Left renal cortex interstitium (tissue), 4 donors: ENCODE results near the gene KCTD6. TPM values are rescaled to one million over a fixed set of nuclear protein-coding genes. Genes with fewer than 3 reads are reported as not detected.

Source experiments
- DNase-seq, 4 donors: peaks; one replicate each; pipeline ENCODE4 v3.0.0-alpha.2; 2013; ENCODE audit warnings: low read depth in 4 of 4, low spot score in 2 of 4, missing footprints in 1 of 4
- polyA plus RNA-seq, 4 donors: library from polyadenylated mRNA; unstranded; fragments of 120-200 nt; gene quantifications; one replicate each; pipeline ENCODE4 v1.2.1, GENCODE V29; 2013; ENCODE audit not compliant: insufficient read length in 4 of 4

The KCTD6 gene
- polyA plus RNA-seq, 4 donors: 29.1 to 37.1 (median 32.1) TPM

DNA sequence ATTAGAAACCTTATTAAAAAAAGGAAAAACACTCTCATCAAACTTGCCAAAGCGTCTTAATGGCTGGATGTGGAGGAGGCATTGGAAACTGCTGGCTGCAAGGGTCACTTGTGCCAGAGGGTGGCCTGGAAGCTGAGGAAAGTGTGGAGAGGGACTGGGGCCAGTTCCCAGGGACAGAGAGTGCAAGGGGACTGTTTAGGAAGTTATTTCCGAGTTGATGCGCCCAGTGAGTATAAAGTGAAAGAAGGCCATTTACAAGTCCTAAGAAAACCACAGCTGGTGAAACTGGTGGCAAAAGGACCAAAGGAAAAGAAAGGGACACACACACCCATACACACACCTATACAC, 7.2 kb upstream of the KCTD6 start:
- no peak for DNase-seq

DNA sequence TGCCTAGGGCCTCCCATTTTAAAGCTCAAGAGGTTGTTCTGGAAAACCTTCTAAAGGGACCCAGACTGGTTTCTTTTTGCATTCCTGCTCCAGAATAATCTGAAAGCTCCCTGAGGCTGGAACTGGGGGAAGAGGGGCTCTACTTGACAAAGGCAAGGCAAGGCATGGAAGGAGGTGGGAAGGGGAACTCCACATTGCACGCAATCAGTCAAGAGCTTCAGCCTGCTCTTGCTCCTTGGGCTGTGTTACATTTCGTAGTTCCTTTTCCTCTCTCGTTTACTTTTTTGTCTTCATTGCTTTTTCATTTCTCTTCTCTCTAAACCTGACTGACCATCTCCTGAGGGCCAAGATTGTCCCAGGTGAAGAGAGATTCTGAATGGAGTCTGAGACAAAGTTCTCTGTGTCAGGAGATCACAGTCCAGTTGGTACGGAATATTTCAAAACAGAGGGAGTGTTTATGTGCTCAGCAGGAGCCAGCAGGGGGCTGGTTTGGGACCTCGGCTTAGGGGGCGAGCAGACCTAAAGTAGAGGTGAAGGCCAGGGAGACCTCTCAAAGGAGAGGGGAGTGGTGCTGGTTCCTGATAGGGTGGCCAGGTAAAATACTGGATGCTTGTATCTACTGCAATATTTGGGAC, 6.0 kb upstream of the KCTD6 start:
- no peak for DNase-seq

DNA sequence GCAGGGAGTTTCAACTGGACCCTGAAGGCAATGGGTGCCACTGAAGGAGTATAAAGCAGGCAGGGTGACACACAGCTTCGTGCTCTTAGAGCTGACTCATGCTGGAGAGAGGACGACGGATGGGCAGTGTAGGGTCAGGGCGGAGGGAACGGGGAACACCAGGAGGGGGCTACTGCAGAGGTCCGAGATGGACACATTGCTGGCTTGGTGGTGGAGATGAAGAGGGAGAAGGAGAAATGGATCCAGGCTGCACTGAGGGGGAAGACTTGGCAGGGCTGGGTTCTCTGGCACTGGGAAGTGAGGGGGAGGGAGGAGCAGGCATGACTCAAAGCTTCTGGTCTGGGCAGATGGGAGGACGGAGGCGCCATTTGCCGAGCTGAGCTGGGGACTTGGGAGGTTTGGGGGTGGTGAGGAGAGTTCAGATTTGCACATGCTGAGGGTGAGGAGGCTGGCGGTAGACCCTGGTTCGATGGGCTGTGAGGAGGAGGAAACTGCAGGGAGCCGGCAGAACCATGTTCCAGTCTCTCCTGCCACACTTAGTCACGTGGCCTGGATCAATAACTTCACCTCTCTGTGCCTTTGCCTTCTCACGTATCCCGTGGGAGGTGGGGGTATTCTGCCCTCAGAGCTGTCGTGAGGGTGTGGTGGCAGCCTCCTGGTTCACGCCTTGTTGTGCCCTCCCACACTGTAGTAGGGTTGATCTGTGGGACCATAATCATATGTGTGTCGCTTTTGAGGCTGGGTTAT, 4.6 kb upstream of the KCTD6 start:
- DNase-seq: no peak

DNA sequence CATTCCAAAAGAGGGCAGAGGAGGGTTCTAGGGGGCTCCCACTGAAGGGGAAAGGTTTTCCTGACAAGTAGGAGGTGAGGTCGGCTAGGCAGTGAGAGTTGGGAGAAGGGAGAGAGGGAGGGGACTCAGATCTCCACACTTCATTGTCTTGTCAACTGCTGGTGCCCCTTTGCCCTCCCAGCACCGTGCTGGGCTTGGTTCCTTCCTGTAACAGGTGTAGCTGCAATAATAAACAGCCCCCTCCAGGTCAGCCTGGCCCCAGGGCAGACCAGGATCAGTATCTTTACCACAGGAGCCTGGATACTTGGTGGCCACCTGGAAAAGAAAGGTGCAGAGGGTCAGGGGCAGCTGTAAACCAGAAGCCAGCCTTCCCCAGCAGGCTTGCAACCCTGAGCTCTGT, 2.9 kb upstream of the KCTD6 start:
- no peak for DNase-seq

- no peak for DNase-seq
Observed at GRCh38 chr3:58490860-58491501, 915 bp upstream of the KCTD6 start.

DNA sequence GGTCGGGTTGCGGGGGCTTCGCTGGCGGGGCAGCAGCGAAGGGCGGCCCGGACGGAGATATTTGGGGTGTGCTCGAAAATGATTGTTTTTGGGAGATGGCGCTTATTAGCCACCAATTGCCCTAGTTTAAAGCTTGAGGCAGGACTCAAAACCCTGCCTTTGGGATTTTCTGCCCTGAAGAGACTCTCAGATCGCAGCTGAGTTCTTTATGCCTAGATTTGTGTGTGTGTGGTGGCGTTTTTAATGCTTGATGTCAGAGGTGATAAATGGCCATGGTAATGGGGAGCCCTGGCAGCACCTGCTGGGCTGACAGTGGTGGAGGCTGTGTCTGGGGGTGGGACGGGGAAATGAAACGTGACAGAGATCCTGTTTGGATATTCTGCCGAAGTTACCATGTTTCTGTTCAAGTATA, 604 bp downstream of the KCTD6 start:
- DNase-seq: peak in 1 of 4 donors; percentile 48

DNA sequence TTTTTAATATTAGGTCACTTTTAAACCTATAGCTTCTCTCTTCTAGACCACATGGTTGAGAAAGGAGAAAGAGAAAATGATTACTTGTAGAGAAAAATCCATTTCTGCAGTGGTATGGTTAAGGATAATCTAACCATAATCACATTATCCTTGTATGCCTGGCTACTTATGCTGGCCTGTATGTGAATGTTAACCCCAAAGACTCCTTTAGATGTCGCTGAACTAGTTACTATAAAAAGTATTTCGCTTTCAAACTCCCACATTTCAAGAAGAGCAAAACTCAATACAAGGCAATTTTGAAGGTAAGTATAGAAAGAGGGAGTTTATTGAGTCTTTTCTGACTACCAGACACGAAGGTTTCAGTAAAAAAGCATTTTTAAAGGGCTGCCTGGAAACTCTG, 2.2 kb downstream of the KCTD6 start:
- no peak for DNase-seq

DNA sequence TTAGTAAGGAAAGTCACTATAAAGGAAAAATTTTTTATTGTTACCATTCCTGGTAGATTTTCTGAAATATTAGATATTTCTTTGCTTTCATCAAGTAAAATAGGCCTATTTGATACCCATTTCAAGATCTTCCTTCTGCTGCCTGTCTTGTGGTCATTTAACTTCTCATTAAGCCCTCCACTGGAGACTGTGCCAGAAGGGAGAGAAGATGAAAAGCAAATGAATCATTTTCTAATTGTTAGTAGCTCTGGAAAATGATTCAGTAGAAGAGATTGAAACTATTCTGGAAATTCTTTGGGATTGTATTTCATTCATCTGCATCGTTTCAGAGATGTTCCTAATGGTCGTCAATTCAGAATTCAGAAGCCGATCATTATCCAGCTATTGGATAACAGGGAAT, 3.2 kb downstream of the KCTD6 start:
- no peak for DNase-seq

DNA sequence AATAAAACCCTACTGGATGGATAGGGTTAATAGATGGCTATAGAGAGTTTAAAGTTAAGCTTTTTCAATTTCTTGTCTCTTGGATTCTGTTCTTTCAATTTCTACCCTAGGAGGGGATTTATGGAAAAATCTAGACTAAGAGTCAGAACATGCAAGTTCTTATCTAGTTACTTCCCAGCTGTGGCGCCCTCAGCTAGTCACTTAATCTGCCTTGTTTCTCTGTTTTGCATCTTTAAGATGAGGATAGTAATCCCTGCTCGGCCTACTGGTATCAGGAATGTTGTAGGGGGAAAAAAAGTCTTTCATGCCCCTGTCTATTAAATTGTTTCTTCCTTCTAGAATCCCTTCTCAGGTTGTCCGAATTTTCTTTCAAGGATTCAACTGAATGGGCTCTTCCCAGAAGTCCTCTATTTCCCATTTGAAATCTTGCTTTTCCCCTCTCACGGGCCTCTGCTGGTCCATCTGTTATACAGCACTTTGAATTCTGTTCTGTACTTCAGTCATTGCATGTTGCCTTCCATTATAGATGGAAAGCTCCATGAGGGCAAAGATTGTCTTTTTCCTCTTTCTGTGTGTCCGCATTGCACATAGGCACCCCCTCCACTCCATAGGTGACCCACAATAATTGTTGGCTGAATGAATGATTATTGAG, 4.4 kb downstream of the KCTD6 start:
- DNase-seq: no peak

GRCh38 chr3:58497097-58497496, 5.2 kb downstream of the KCTD6 start:
- no peak for DNase-seq

- no peak for DNase-seq
Observed at GRCh38 chr3:58502872-58503271, 11.0 kb downstream of the KCTD6 start.

GRCh38 chr3:58507356-58508078, 15.6 kb downstream of the KCTD6 start:
- DNase-seq: no peak

- no peak for DNase-seq
Observed at GRCh38 chr3:58508437-58508836, 16.5 kb downstream of the KCTD6 start.

DNA sequence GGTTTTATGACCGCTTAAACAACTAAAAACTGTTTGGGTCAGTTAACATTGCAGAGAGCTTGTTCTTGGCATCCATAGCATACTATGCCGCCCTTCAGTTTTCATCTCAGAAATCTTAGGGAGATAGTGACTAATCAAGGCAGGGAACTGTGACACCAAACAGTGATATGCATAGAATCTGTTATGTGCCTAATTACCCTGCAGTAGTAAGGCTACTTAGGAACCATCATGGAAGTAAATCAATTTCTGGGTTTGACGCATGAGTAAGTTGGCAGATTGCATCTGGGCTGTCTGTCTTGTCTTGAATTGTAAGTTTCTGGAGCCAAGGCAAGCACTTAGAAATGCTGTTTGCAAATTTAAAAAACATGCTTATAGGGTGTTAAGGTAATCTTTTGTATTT, 22.5 kb downstream of the KCTD6 start:
- no peak for DNase-seq

GRCh38 chr3:58518291-58518789, 26.4 kb downstream of the KCTD6 start:
- no peak for DNase-seq

DNA sequence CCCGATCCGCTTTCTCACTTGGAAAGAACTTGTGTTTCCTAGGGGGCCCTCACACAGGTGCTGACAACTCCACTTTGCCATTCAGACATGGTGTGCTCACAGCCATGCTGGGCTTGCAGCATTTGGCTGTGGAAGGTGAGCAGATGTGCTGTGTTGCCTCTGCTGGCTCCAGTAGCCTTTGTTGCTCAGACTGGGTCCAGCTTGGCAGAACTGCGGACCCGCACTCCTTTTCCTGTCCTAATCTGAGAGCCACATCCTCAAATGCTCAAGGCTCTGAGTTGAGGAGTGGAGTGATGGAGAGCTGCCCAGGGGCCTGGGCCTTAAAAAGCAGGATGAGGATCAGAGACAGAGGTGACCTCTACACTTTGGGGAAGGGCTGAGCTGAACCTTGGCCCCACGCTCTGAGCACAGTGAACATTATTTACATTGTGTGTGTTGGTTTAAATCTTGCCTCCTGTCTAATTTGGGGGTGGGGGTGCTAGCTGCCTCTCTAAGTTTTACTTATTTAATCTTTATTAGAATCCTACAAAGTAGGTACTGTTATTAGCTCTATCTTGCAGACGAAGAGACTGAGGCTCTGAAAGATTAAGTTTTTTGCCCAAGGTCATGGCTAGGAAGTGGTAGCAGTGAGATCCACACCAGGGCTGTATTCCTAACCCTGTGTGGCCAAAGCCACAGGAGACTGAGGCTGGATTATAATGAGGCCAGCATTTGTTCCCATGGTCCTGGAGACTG, 27.9 kb downstream of the KCTD6 start:
- DNase-seq: no peak

DNA sequence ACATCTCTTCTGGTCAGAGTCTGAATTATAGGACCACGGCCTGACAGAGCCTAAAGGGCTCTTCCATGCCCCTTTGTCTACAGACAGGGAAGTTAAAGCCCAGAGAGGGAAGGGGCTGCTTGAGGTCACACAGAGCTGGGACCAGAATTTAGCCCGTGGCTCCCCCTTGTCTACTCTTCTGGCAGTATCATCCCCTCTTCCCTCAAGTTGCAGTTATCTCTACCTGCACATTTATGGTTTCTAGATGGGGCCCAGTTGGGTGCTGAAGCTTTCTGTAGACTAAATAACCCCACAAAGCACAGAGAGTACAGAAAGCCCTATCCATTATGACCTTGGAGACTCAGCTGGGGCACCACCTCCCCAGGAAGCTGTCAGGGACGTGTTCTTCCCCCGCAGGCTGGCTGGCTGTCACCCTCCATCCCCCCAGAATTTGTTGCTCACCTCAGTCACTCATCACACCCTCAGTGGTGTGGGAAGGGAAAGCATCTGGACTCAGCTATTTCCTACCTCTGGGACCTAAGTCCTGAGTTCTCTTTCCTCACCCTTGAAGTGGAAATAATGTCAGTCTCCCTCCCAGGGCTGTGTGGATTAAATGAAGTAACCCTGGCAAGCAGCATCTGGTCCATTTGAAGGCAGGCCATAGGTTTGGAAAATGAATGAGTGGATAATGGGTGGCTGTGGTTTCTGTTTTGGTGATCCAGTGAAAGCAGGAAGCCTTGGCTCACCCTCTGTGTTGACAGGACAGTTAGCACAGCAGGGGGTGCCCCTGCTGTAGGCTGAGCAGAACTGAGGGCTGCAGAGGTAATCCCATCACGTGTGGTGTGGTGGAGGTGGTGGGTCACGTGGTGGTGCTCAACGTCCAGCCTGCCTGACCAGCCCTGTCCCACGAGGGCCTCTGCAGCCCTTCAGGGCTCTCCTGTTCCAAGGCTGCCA, 28.8 kb downstream of the KCTD6 start:
- no peak for DNase-seq

DNA sequence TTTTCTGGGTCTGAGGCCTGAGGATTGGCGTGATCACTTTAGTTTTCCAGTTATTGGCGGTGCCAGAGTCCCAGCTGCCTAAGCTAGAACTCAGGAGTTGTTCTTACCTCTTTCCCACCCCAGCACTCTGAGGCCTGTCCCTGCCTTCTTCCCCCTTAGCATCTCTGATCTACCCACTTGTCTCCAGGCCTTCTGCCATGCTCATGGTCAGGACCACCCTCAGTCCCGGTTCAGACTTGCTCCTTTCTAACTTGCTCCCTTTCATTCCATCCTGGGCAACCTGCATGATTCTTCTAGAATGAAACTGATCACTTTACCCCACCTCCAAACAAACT, 29.4 kb downstream of the KCTD6 start:
- DNase-seq: no peak
